Natural killer cell (primary cell): ENCODE measurements around the gene AKR7A3. TPM values are rescaled to one million over a fixed set of nuclear protein-coding genes. Genes with fewer than 3 reads are reported as not detected.

Experiments used
- ATAC-seq, 3 donors: fragments of 150-1000 bp in 2 of 3; fragments of 200-7000 bp in 1 of 3; cut with Tn5 transposase; 1 replicate in 1 of 3; 2 replicates in 2 of 3; pipeline ENCODE4 v1.10.0; 2021; ENCODE audit warnings: mild to moderate bottlenecking in 2 of 3, moderate library complexity in 2 of 3
- DNase-seq, 2 donors: peaks; one replicate each; pipeline versions ENCODE4 v3.0.0 to v3.0.0-alpha.2; 2013 to 2021; ENCODE audit warnings: mixed read lengths in 1 of 2
- H3K27ac ChIP-seq: one replicate; pipeline ENCODE4 v1.5.1; 2013; ENCODE audit warnings: mild to moderate bottlenecking, low read length
- H3K27me3 ChIP-seq: one replicate; pipeline ENCODE4 v1.6.1; 2013; ENCODE audit warnings: low read length; ENCODE audit not compliant: control insufficient read depth, insufficient read depth
- H3K36me3 ChIP-seq: one replicate; pipeline ENCODE4 v1.6.1; 2013; ENCODE audit warnings: low read length; ENCODE audit not compliant: control insufficient read depth, insufficient read depth
- H3K4me1 ChIP-seq: one replicate; pipeline ENCODE4 v1.6.1; 2013; ENCODE audit warnings: low read length; ENCODE audit not compliant: control insufficient read depth, insufficient read depth
- H3K4me3 ChIP-seq: one replicate; pipeline ENCODE4 v1.5.1; 2013; ENCODE audit warnings: low read length
- H3K9me3 ChIP-seq: one replicate; pipeline ENCODE4 v1.6.1; 2013; ENCODE audit warnings: low read length; ENCODE audit not compliant: control insufficient read depth, insufficient read depth
- H3K27ac Mint-ChIP-seq, 2 donors: one replicate each; pipeline ENCODE4 v1.8.0; 2022; ENCODE audit warnings: mild to moderate bottlenecking in 2 of 2, mixed read lengths in 2 of 2, moderate library complexity in 1 of 2
- H3K27me3 Mint-ChIP-seq, 2 donors: one replicate each; pipeline ENCODE4 v1.8.0; 2022; ENCODE audit warnings: low read depth in 2 of 2, mixed read lengths in 2 of 2
- H3K36me3 Mint-ChIP-seq: one replicate; pipeline ENCODE4 v1.8.0; 2022; ENCODE audit warnings: mixed read lengths
- H3K4me1 Mint-ChIP-seq, 2 donors: one replicate each; pipeline ENCODE4 v1.8.0; 2022; ENCODE audit warnings: mixed read lengths in 2 of 2
- H3K4me3 Mint-ChIP-seq: one replicate; pipeline ENCODE4 v1.8.0; 2022; ENCODE audit warnings: mild to moderate bottlenecking, moderate library complexity, mixed read lengths
- H3K9me3 Mint-ChIP-seq, 2 donors: one replicate each; pipeline ENCODE4 v1.8.0; 2022; ENCODE audit warnings: mixed read lengths in 2 of 2
- WGBS: methylation state at CpG from one replicate; pipeline ENCODE4 v1.1.7; 2013; ENCODE audit warnings: missing lambda C conversion rate; ENCODE audit not compliant: insufficient coverage; 5-methylcytosine and 5-hydroxymethylcytosine counted together
- intact Hi-C: fragments of 100-400 bp; cut with micrococcal nuclease; formaldehyde crosslinking; loops from one replicate; pipeline ENCODE4 v1.14.2; 2022
- total RNA-seq, 4 donors: library from RNA; stranded (reverse); fragments of 120-200 nt in 1 of 4; gene quantifications; one replicate each; pipeline versions ENCODE4 v1.2.3 to v1.2.4, GENCODE V29; 2013 to 2022
- TF ChIP-seq, protein P1 (sequence below): fragments of 200-600 bp; IDR thresholded peaks from one replicate; pipeline ENCODE4 v1.8.0; 2022; ENCODE audit warnings: antibody characterized with exemption

Gene AKR7A3
- total RNA-seq, 3 donors from 2014 or later (not counting 1 experiment from before 2014, with no cell fraction given) = 1.1 to 2.0 (median 1.5) TPM

GRCh38 chr1:19333587-19334354, 45.2 kb upstream of the AKR7A3 start:
- Mint-ChIP-seq H3K27me3 (no peaks in the 10 kb centered on the region), H3K9me3 (no peaks in the 10 kb centered on the region), H3K4me1 (peaks cover 0 to 5% of the 10 kb centered on the region in 2 donors), H3K27ac (no peak overlapping the region), H3K36me3 (no peaks in the 10 kb centered on the region), H3K4me3 (no peak overlapping the region)
- ATAC-seq = no peak
- H3K36me3 ChIP-seq = no peaks in the 10 kb centered on the region
- H3K27me3 ChIP-seq = no peaks in the 10 kb centered on the region
- 83% methylated on average over 8 of the region's 9 CpGs for WGBS
- H3K9me3 ChIP-seq = no peaks in the 10 kb centered on the region
- H3K4me3 ChIP-seq = no peak overlapping the region
- intact Hi-C loops = no loop called here
- H3K4me1 ChIP-seq = no peaks in the 10 kb centered on the region
- H3K27ac ChIP-seq = no peak overlapping the region
- no peak for DNase-seq
- TF ChIP-seq, protein P1, sequence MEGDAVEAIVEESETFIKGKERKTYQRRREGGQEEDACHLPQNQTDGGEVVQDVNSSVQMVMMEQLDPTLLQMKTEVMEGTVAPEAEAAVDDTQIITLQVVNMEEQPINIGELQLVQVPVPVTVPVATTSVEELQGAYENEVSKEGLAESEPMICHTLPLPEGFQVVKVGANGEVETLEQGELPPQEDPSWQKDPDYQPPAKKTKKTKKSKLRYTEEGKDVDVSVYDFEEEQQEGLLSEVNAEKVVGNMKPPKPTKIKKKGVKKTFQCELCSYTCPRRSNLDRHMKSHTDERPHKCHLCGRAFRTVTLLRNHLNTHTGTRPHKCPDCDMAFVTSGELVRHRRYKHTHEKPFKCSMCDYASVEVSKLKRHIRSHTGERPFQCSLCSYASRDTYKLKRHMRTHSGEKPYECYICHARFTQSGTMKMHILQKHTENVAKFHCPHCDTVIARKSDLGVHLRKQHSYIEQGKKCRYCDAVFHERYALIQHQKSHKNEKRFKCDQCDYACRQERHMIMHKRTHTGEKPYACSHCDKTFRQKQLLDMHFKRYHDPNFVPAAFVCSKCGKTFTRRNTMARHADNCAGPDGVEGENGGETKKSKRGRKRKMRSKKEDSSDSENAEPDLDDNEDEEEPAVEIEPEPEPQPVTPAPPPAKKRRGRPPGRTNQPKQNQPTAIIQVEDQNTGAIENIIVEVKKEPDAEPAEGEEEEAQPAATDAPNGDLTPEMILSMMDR = no peak

GRCh38 chr1:19332832-19333231, 44.3 kb upstream of the AKR7A3 start:
- ATAC-seq = no peak
- no peaks in the 10 kb centered on the region for H3K4me1 ChIP-seq
- Mint-ChIP-seq H3K27ac (no peak overlapping the region), H3K27me3 (no peaks in the 10 kb centered on the region), H3K36me3 (no peaks in the 10 kb centered on the region), H3K4me3 (no peak overlapping the region), H3K9me3 (no peaks in the 10 kb centered on the region), H3K4me1 (peaks cover 0 to 5% of the 10 kb centered on the region in 2 donors)
- WGBS = 87% methylated on average over 12 of the region's 12 CpGs
- no peak for DNase-seq
- peaks cover under 1% of the 10 kb centered on the region for H3K36me3 ChIP-seq
- no peak overlapping the region for H3K4me3 ChIP-seq
- H3K9me3 ChIP-seq = no peaks in the 10 kb centered on the region
- H3K27ac ChIP-seq = no peak overlapping the region
- H3K27me3 ChIP-seq = no peaks in the 10 kb centered on the region
- TF ChIP-seq, protein P1 = no peak
- intact Hi-C loops = no loop called here

DNA sequence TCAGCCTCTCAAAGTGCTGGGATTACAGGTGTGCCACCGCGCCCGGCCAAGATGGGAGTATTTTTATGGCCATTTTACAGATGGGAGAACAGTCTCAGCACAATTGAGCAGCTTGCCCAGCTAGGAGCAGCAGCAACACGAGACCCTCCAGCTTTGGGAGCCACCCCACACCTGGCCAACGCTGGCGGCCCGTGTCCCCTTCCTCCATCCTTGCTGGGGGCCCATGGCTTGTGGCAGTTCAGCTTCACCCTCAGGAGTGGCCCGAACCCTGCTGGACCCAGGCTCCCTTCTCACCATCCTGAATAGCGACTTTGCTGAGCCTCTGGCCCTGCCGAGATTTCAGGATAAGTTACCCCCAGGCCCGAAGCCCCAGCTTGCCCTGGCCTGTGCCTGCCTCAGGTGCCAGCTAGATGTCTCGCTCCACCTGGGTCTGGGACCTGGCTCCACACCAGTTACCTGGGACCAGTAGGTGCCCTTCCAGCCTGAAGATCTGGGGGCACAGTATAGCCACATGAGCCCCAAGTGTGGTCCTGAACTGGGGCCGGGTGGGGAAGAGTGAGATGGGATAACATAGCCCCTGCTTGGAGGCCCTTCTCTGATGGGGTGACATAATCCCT, 42.8 kb upstream of the AKR7A3 start:
- Mint-ChIP-seq H3K4me1 (peaks cover 0 to 5% of the 10 kb centered on the region in 2 donors), H3K4me3 (no peak overlapping the region), H3K27me3 (no peaks in the 10 kb centered on the region), H3K27ac (peak overlapping the region in 1 of 2 donors; percentile 31), H3K9me3 (no peaks in the 10 kb centered on the region), H3K36me3 (no peaks in the 10 kb centered on the region)
- Histone ChIP-seq H3K9me3 (no peaks in the 10 kb centered on the region), H3K27ac (no peak overlapping the region), H3K4me1 (no peaks in the 10 kb centered on the region), H3K36me3 (peaks cover 7% of the 10 kb centered on the region), H3K27me3 (no peaks in the 10 kb centered on the region), H3K4me3 (no peak overlapping the region)
- 88% methylated on average over 13 of the region's 13 CpGs for whole genome bisulfite sequencing
- no peak for ATAC-seq
- intact Hi-C loops = no loop called here
- no peak for DNase-seq
- TF ChIP-seq, protein P1 = no peak
